Aorta (tissue), 5 donors: ENCODE data around the gene XAGE1B. TPM values are rescaled to one million over a fixed set of nuclear protein-coding genes. Genes with fewer than 3 reads are reported as not detected.
"Not testable (repeated sequence)": the region's sequence is repeated elsewhere in the genome, so short reads cannot be mapped to it uniquely, and the experiment has no call there.

ENCODE experiments used
- ATAC-seq: fragments of 200-7000 bp; cut with Tn5 transposase; one replicate; pipeline ENCODE4 v1.9.1; 2022; ENCODE audit warnings: moderate library complexity; ENCODE audit not compliant: low FRiP score
- DNase-seq, 2 donors: peaks; one replicate each; pipeline ENCODE4 v3.0.0-alpha.2; 2020
- H3K27ac ChIP-seq, 2 donors: one replicate each; pipeline ENCODE4 v1.5.1; 2013; ENCODE audit warnings: low read length in 2 of 2, mild to moderate bottlenecking in 2 of 2, moderate library complexity in 2 of 2, control low read depth in 1 of 2, inconsistent platforms in 1 of 2, low read depth in 1 of 2
- H3K27me3 ChIP-seq, 2 donors: one replicate each; pipeline ENCODE4 v1.6.1; 2013; ENCODE audit warnings: control low read depth in 1 of 2, low read length in 1 of 2, mild to moderate bottlenecking in 1 of 2, moderate library complexity in 1 of 2; ENCODE audit not compliant: insufficient read depth in 2 of 2, control insufficient read depth in 1 of 2
- H3K36me3 ChIP-seq, 2 donors: one replicate each; pipeline ENCODE4 v1.6.1; 2013; ENCODE audit warnings: control low read depth in 1 of 2, low read length in 1 of 2, mild to moderate bottlenecking in 1 of 2; ENCODE audit not compliant: insufficient read depth in 2 of 2, control insufficient read depth in 1 of 2
- H3K4me1 ChIP-seq, 2 donors: one replicate each; pipeline ENCODE4 v1.6.1; 2013; ENCODE audit warnings: low read length in 2 of 2, control low read depth in 1 of 2, mild to moderate bottlenecking in 1 of 2, moderate library complexity in 1 of 2; ENCODE audit not compliant: insufficient read depth in 2 of 2, control insufficient read depth in 1 of 2
- H3K4me3 ChIP-seq, 2 donors: one replicate each; pipeline ENCODE4 v1.5.1; 2013; ENCODE audit warnings: low read length in 2 of 2, control low read depth in 1 of 2, mild to moderate bottlenecking in 1 of 2
- H3K9me3 ChIP-seq: one replicate; pipeline ENCODE4 v1.6.1; 2013; ENCODE audit warnings: mild to moderate bottlenecking, low read length; ENCODE audit not compliant: control insufficient read depth
- WGBS, 2 donors: extraction: QIAGEN DNeasy Blood & Tissue Kit; methylation state at CpG; one replicate each; pipeline ENCODE4 v1.1.7; 2013; 5-methylcytosine and 5-hydroxymethylcytosine counted together
- intact Hi-C, 2 donors: fragments of 100-400 bp; cut with DNase I; formaldehyde crosslinking; loops; one replicate each; pipeline versions ENCODE4 v1.14.2 to v1.15.0; 2022
- long read RNA-seq, 2 donors: library from polyadenylated mRNA; unstranded; transcript quantifications; one replicate each; pipeline ENCODE4 v2.0.0, GENCODE V29; 2020 to 2021
- polyA plus RNA-seq, 2 donors: library from polyadenylated mRNA; stranded (reverse); fragments of 200-250 nt; gene quantifications; one replicate each; pipeline ENCODE4 v1.2.3, GENCODE V29; 2013
- total RNA-seq, 2 donors: library from RNA; stranded (reverse); fragmentation: NEBNext Ultra II Directional; extraction: Animal tissue kit (Norgen Biotek cat#: 25700); gene quantifications; one replicate each; pipeline ENCODE4 v1.2.1, GENCODE V29; 2021
- donor health status: healthy with polysubstance abuse.
- donor health status: Bipolar disorder and iron deficiency.
- donor health status: DM: no; HTN: no; CAD: no.
- donor health status: DM: no; HTN: no; CAD: no.
- donor health status: DM: yes; HTN: yes; CAD: no.

XAGE1B gene
- total RNA-seq (not detected), polyA plus RNA-seq (not detected)
- long read RNA-seq, donor 1, result 0 reads
- long read RNA-seq, donor 2, result 0 reads

- ATAC-seq, H3K4me3 ChIP-seq, H3K27ac ChIP-seq, H3K27me3 ChIP-seq, H3K9me3 ChIP-seq, H3K4me1 ChIP-seq, intact Hi-C loops, DNase-seq, H3K36me3 ChIP-seq: not testable (repeated sequence)
- WGBS, 2 donors, result no CpG with 5 or more reads among the region's 18 CpGs
Observed at GRCh38 chrX:52516987-52517325, at the start of gene XAGE1B. XAGE1B (minus strand) TSS chrX:52517063; CDS start chrX:52515527, 1,536 bp downstream.

- Histone ChIP-seq H3K4me1 (no peaks in the 10 kb centered on the region), H3K4me3 (no peak overlapping the region), H3K9me3 (no peaks in the 10 kb centered on the region), H3K36me3 (no peaks in the 10 kb centered on the region), H3K27me3 (no peaks in the 10 kb centered on the region), H3K27ac (no peak overlapping the region)
- ATAC-seq, result no peak
- intact Hi-C loops, result no loop called here
- WGBS, 2 donors, result 82 to 90% methylated on average over 10 of the region's 10 CpGs
- DNase-seq, result no peak
Observed at GRCh38 chrX:52563105-52563504, 46.2 kb upstream of the XAGE1B start.

- ATAC-seq, result no peak
- 76 to 89% methylated on average over 3 of the region's 3 CpGs for WGBS, 2 donors
- H3K4me3 ChIP-seq, result no peak overlapping the region
- no peaks in the 10 kb centered on the region for H3K4me1 ChIP-seq
- intact Hi-C loops, result no loop called here
- no peaks in the 10 kb centered on the region for H3K27me3 ChIP-seq
- no peaks in the 10 kb centered on the region for H3K9me3 ChIP-seq
- H3K27ac ChIP-seq, result no peak overlapping the region
- DNase-seq, result no peak
- H3K36me3 ChIP-seq, result no peaks in the 10 kb centered on the region
Observed at GRCh38 chrX:52558140-52558539, 41.3 kb upstream of the XAGE1B start.

GRCh38 chrX:52556741-52557140 is 39.9 kb upstream of the XAGE1B start:
- WGBS, 2 donors, result 25 to 59% methylated on average over 1 of the region's 1 CpG
- DNase-seq (no peak), ATAC-seq (no peak)
- Histone ChIP-seq H3K27me3 (no peaks in the 10 kb centered on the region), H3K4me3 (no peak overlapping the region), H3K9me3 (no peaks in the 10 kb centered on the region), H3K4me1 (no peaks in the 10 kb centered on the region), H3K27ac (no peak overlapping the region), H3K36me3 (no peaks in the 10 kb centered on the region)
- intact Hi-C loops, result no loop called here

GRCh38 chrX:52553995-52554642 is 37.3 kb upstream of the XAGE1B start:
- Histone ChIP-seq H3K4me3 (no peak overlapping the region), H3K27ac (no peak overlapping the region), H3K36me3 (no peaks in the 10 kb centered on the region), H3K9me3 (no peaks in the 10 kb centered on the region), H3K4me1 (no peaks in the 10 kb centered on the region), H3K27me3 (no peaks in the 10 kb centered on the region)
- DNase-seq (no peak), ATAC-seq (no peak)
- intact Hi-C loops, result no loop called here

- H3K4me3 ChIP-seq, result not testable (repeated sequence)
Observed at GRCh38 chrX:52548769-52549168, 31.9 kb upstream of the XAGE1B start.

GRCh38 chrX:52544147-52544840 is 27.4 kb upstream of the XAGE1B start:
- no peaks in the 10 kb centered on the region for H3K9me3 ChIP-seq
- H3K27me3 ChIP-seq, result no peaks in the 10 kb centered on the region
- no peak overlapping the region for H3K4me3 ChIP-seq
- no peaks in the 10 kb centered on the region for H3K36me3 ChIP-seq
- peak; percentile 29 for ATAC-seq
- intact Hi-C loops, result no loop called here
- DNase-seq, result peak in 1 of 2 donors; percentile 74
- H3K27ac ChIP-seq, result no peak overlapping the region
- H3K4me1 ChIP-seq, result no peaks in the 10 kb centered on the region
- WGBS, 2 donors, result 82 to 94% methylated on average over 21 of the region's 21 CpGs

More at GRCh38 chrX:52548769-52549168, 31.9 kb upstream of the XAGE1B start:
- H3K27me3 ChIP-seq, H3K36me3 ChIP-seq, H3K4me1 ChIP-seq, intact Hi-C loops, DNase-seq, ATAC-seq, H3K27ac ChIP-seq, H3K9me3 ChIP-seq: not testable (repeated sequence)
- 60 to 81% methylated on average over 3 of the region's 3 CpGs for WGBS, 2 donors

- intact Hi-C loops, result no loop called here
- H3K36me3 ChIP-seq, result no peaks in the 10 kb centered on the region
- 63 to 74% methylated on average over 6 of the region's 6 CpGs for WGBS, 2 donors
- DNase-seq, result no peak
- no peak overlapping the region for H3K27ac ChIP-seq
- H3K27me3 ChIP-seq, result no peaks in the 10 kb centered on the region
- no peaks in the 10 kb centered on the region for H3K4me1 ChIP-seq
- ATAC-seq, result no peak
- H3K9me3 ChIP-seq, result no peaks in the 10 kb centered on the region
- H3K4me3 ChIP-seq, result no peak overlapping the region
Observed at GRCh38 chrX:52542311-52542710, 25.4 kb upstream of the XAGE1B start.

GRCh38 chrX:52541051-52541450 is 24.2 kb upstream of the XAGE1B start:
- DNase-seq, H3K36me3 ChIP-seq, H3K27ac ChIP-seq, H3K9me3 ChIP-seq, H3K27me3 ChIP-seq, intact Hi-C loops, H3K4me3 ChIP-seq, H3K4me1 ChIP-seq, ATAC-seq: not testable (repeated sequence)
- WGBS, 2 donors, result 56 to 61% methylated on average over 4 of the region's 4 CpGs
